ENCODE data around the gene SKI.
A peak's percentile ranks its signal among the peaks of the same experiment; 100 is the strongest.

The SKI gene

DNA sequence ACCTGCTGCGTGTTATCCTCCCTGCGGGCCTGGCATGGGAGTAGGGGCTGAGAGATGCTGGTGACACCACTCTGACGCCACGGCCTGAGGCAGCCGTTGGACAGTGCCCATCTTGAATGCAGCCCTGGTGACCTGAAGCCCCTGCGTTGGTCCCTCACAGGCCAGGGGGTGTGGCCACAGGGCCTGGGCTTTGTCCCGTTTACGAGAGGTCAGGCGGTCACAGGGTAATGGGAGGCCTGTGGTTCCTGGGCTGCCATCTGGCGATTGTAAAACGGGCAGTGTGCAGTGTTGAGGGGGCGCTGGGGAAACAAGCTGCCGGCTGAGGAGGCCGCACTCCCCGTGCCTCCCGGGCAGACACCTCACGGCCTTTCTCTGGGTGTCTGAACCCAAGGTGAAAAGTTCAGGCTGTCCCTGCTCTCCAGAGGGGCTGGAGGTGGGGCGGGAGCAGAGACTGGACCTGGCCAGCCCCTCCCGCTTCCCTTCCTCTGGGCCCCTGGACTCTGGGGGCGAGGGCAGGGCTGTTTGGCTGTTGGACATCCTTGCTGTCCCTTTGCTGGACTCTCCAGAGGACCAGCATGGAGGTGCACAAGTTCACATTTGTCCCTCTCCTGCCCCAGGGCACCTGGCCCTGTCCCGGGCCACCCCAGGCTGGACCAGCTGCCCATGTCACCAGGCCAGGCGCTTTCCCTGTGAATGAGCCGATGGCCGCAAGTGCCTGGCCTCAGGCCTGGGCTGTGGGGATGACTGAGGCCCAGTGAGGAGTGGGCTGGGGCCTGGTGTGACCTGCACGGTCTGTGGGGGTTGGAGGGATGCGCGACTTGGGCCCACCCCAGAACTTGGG, 42.4 kb downstream of the SKI start:
- H3K4me3 ChIP-seq (ENCODE audit: low read depth, low read length) = no peak overlapping the region
- no peak for DNase-seq (ENCODE audit: low read depth)

DNA sequence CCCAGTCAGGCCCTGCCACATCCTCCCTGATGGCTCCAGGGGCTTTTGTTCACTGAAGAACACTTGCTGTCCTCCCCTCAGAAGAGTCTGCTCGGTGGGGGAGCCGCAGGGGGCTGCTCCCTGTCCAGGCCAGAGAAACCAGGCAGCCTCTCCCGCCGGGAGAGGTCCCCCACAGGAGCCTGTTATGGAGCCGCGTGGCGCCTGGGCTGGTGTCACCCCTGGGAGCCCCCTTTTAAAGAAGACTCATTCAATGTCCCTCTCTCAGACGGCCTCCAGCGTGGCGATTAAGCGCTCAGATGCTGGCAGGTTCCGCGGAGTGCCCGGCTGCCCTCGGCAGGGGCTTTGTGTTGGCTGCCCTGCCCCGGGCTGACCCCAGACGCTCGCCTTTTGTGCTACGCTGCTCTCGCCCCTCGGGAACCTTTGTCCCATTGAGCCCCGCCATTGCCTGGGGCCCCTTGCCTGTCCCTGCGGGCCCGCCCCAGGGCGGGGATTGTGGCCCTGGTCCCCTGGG, 43.1 kb downstream of the SKI start:
- no peak overlapping the region for H3K4me3 ChIP-seq (ENCODE audit: low read depth, low read length)

DNA sequence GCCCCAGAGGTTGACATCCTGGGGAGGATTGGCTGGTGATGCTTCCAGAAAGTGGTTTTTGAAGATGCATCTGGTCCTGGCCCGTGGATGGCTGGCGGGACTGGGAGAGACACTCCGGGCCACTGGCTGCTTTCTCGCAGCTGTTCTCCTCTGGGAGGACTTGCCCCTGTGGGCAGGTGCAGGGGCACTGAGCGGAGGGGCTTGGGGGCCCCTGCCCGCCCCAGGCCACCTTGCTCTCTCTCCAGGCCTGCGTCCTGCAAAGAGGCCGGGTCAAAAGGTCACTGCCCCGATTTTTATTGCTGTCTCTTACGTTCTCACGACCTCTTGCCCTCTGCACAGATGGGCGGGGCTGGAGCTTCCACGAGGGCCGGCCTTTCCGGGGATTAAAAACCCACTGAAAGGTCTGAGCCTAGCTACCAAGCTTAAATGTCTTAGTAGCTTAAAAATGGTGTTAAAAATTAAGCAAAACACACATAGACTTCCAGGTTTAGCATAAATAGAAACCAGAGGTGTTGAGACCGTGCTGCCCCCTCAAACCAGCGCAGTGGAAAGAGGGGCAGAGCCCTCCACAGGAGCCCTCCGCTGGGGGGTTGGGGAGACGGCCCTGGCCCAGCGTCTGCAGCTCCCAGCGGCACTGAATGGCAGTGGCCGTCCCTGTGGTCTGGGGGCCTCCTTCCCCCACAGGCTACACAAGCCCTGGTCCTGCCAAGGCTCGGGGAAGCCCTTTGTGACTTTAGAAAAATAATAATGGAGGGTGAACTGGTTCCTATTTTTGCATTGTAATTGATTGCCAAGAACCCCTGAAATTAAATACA, 43.9 kb downstream of the SKI start:
- H3K4me3 ChIP-seq (ENCODE audit: low read depth, low read length) = no peak overlapping the region
- no peak for DNase-seq (ENCODE audit: low read depth)

More for the DNA sequence above, 43.1 kb downstream of the SKI start:
- no peak for DNase-seq (ENCODE audit: low read depth)

DNA sequence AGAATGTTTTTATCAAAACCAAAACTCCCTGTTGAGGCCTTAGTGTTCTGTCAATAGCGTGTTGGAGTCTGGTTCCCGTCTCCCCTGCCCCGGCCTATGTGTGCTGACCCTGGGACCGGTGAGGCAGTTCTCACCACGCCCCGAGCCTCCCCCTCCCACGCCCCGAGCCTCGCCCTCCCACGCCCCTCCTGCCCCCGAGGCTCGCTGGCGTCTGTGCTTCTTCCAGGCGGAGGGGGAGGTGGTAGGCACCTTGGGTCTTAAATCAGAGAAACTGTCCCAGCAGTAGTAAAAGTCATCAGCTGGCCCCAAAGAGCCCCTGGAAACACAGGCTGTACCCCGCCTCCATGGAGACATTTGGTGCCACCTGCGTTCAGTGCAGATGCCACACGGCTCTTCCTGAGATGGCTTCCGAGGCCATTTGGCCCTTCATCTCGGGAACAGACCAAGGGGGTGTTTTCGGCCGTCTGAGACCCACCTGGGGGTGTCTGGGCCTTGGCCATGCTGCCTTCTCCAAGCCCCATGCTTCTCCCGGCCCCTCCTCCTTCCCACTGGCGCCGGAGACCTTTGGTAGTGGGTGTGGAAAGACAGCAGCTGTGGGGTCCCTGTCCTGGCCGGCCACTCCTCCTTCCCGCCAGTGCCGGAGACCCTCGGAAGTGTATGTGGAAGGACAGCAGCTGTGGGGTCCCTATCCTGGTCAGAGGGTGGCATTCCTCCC, 44.7 kb downstream of the SKI start:
- H3K4me3 ChIP-seq (ENCODE audit: low read depth, low read length) = no peak overlapping the region
- DNase-seq (ENCODE audit: low read depth) = no peak

DNA sequence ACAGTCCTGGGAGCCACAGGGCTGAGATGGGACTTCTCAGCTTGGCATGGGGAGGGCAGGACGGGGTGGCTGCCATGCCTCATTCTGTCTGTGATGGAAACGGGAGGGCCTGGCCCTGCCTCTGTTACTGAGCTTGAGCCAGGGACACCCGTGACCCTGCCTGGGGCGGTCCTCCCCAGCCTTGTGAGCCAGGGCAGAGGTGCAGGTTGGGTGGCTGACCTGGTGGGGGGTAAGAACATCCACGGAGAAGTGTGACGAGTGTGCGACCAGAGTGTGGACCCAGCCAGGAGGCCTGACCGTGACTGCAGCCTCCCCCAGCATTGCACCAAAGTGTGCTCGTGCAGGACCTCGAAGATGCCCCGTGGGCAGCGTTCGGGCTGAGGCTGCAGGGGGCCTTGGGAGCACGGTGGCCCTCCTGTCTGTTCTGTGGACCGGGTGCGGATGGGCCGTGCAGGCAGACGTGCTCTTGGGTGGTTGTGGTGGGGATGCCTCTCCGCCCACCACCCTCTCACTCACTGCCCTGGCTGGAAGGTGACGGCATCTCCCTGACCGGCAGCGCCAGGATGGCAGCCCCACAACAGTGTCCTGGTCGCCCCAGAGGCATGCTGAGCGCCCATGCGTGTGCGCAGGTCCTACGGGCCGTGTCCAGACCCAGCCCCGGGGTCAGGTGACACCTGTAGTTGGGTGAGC, 45.4 kb downstream of the SKI start:
- no peak for DNase-seq (ENCODE audit: low read depth)
- no peak overlapping the region for H3K4me3 ChIP-seq (ENCODE audit: low read depth, low read length)

DNA sequence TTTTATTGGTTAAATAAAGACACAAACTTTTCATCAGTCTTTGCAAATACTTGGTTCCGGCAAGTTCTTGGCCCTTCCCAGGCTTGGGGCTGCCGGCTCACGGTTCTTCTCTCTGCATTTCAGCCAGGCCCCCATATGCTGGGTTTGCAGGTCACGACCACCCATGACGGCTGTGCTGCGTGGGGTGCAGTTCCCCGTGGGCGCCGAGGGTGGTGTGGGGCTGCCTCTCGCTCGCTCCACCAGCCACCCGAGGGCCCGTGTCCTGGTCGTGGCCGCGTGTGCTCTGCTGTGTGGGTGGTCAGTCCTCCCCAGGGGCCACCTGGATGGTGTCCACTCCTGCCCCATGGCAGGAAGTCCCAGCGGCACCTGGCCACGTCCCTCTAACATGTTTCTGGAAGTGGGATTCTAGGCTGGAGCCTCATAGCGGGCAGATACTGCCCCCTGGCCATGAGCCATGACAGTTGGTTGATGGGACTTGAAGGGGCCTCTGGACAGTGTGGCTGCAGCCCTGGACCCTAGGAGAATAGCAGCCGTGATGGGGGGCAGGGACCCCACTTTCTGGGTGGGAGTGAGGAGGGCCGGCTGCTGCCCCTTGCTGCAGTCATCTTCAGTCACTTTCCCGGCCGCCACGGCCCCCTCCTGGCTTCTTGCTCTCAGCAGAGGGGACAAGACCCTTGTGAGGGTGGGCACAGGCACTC, 46.3 kb downstream of the SKI start:
- H3K4me3 ChIP-seq (ENCODE audit: low read depth, low read length) = no peak overlapping the region
- DNase-seq (ENCODE audit: low read depth) = no peak

DNA sequence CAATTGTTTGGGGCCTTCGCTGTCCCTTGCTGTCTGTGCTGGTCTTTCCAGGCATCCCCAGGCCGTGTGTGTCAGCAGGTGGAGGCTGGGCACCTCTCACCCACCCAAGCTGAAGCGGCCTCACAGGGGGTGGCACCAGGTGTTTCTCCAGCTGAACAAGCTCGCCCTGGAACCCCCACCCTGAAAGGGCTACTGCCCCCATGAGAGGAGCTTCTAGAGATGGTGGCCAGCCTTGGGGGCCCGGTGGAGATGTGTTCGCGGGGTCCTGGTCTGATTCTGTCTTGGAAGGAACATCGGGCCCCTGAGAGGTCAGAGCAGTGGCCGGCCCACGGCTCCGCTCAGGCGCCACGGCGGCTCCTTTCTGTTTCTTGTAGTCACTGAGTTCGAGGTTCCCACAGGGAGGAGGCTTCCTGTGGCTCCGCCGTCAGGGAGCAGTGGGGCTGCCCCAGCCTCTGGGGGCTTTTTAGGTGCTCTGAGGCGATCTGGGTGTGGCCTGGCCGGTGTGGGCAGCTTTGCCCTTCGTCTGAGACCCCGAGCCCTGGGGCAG, 46.9 kb downstream of the SKI start:
- no peak overlapping the region for H3K4me3 ChIP-seq (ENCODE audit: low read depth, low read length)
- no peak for DNase-seq (ENCODE audit: low read depth)

DNA sequence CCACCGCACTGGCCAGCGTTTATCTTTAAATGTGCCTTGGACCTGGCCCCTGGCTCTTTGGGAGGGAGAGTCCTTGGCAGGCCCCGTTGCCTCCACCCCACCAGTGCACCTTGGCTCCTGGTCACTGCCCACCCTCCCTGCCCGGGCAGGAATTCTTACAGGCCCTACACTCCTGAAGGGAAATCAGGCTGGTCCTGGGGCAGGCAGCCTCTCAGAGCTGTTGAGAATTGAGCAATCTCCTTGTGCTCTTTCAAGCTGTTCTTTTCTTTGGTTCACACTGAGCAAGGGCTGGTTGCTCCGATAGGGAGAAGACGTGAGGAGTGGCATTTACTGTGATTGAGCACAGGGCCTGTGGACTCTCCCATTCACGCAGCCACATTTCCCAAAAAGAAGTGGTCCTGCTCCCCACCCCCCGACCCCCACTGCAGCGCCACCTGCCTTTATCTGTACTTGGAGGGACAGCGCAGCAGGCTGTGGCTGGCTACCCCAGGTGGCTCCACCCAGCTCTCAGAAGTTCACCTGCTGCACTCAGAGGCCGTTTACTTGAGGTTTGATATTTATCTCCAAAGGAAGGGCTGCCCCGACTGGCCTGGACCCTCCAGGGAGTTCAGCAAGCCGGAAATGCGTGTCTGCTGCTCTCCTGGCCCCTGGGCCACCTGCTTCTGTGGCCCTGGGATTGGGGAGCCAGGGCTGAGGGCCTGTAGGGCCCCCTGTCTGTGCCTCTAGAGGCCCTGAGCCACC, 47.8 kb downstream of the SKI start:
- no peak overlapping the region for H3K4me3 ChIP-seq (ENCODE audit: low read depth, low read length)
- no peak for DNase-seq (ENCODE audit: low read depth)

DNA sequence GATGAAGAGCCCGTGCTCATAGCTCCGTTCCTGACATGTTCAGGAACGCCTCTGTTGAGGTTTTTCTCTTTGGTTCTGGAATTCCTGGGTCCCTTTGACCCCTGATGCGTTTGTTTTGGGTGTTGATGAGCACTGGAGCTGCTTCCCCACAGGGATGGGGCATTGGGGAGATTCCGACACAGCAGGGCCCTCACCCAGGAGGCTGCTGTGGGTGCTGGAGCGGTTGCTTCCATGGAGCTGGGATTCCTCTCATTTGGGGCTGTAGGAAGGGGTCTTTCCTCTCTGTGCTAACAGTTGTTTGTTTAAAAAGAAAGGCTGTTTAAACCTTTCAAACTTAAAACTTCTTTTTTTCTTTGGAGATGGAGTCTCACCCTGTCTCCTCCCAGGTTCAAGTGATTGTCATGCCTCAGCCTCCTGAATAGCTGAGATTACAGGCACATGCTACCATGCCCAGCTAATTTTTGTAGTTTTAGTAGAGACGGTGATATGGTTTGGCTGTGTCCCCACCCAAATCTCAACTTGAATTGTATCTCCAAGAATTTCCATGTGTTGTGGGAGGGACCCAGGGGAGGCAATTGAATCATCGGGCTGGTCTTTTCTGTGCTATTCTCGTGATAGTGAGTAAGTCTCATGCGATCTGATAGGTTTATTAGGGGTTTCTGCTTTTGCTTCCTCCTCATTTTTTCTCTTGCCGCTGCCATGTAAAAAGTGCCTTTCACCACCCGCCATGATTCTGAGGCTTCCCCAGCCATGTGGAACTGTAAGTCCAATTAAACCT, 48.9 kb downstream of the SKI start:
- no peak overlapping the region for H3K4me3 ChIP-seq (ENCODE audit: low read depth, low read length)
- DNase-seq (ENCODE audit: low read depth) = no peak

DNA sequence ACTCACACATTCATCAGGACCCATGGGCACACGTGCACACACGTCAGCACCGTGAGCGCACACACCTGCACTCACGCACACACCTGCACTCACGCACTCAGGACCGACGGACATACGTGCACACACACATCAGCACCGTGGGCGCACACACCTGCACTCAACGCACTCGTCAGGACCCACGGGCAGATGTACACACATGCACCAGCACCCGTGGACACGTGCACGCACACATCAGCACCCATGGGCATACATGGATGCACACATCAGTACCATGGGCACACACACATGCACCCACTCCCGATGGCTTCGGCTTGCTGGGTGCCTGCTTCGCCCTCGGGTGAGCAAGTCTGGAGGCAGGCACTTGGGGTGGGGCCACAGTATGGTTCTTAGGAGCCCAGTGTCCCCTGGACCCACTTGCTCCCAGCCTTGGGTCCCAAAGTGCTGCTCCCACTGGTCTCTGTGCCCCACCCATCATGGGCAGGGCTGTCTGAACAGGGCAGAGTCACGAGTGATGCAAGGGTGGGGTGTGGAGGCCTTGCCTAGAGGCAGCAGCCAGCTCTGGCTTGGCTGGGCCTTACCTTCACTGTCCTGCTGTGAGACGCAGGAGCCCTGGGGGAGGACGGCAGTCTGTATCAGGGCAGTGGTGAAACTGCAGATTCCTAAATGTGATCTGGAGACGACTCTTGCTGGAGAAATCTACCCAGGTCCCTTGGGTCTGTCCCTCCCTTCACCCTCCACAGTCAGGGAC, 49.8 kb downstream of the SKI start:
- no peak for DNase-seq (ENCODE audit: low read depth)
- no peak overlapping the region for H3K4me3 ChIP-seq (ENCODE audit: low read depth, low read length)

DNA sequence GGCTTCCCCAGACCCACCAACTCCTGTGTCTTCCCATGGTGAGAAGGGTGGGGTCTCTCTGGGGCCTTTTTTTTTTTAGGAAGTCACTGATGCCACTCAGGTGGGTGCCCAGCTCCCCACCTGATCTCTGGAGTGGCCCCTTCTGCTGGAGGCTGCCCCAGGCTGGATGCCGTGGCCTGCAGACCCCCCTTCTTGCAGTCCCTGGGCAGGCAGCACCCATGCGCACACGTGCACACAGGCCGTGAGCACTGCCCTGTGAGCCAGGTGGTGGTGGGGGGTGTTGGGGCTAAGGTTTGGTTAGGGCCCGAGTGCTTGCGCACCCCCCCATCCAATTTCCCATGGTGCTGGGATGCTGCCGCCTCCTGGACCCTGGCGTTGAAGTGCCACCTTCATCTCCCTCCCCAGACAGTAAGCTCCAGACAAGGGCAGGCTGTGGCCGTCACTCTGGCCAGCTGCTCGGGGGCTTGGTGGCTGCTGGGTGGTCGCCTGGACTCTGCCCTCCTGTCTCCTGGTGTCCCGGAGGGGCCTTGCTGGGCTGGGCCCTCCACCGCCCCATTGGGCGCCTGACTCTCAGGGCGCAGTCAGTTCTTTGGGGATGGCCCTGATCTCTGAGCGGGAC, 50.6 kb downstream of the SKI start:
- H3K4me3 ChIP-seq (ENCODE audit: low read depth, low read length) = no peak overlapping the region
- no peak for DNase-seq (ENCODE audit: low read depth)

DNA sequence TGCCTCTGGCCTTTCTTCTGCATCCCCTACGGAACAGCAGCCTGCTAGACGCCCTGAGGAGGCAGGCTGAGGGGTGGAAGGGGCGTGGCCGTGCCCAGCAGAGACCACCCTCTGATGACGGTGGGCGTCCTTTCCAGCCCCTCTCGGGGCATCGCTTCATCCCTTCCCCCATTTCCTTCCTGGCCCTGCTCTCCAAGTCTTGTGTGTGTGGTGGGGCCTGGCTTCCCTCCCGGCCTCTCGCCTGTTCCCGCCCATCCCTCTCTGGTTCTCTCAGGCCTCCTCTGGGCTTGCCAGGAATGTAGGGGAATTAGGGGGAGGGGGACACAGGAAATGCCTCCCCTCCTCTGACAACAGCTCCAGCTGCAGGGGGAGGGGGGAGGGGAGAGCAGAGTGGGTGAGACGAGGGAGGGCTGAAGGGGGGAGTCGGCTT, 51.1 kb downstream of the SKI start:
- no peak overlapping the region for H3K4me3 ChIP-seq (ENCODE audit: low read depth, low read length)
- peak; percentile 91 for DNase-seq (ENCODE audit: low read depth)

DNA sequence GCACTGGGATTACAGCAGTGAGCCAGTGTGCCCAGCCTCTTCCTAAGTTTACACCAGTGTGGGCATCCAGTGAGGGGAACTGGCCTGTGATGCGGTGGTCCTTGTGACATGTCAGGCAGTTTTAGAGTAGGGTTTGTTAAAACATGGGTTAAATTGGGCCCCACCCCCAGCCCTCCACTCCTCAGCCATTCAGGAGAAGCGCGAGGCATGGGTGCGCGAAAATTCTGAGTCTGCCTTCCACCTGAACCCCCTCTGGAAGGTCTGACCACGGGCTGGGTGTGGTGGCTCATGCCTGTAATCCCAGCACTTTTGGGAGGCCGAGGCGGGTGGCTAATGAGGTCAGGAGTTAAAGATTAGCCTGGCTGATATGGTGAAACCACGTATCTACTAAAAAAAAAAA, 51.7 kb downstream of the SKI start:
- no peak overlapping the region for H3K4me3 ChIP-seq (ENCODE audit: low read depth, low read length)
- DNase-seq (ENCODE audit: low read depth) = no peak

DNA sequence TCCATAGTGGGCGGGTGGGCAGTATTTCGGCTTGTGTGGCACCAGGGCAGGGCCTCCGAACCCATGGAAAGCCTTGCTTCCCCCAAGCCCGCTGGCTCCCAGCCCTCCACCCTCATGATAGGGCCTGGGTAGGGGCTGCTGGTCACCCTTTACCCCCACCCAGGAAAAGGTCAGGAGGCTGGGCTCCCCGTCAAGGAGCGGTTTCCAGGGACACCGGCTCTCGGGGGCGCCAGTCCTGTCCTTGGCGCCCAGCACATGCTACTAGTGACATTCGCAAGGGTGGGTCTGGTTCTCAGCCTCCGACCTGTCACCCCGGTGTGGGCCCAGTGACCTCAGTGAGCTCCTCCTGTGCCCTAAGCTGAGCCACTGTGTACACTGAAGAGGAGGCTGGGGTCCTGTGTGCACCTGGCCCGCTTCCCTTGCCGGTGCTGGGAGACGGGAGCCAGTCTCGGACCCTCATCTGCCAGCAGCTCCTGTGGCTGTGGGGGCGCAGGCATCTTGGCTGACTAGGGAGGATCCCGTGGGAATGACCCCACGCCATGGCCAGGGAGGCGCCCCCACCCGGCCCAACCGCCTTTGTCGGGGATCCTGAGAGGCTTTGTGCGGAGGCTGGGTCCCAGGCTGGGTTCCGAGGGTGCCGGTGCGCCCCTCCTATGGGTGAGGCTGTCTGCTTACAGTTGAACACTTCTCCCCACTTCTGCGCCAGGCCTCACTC, 54.6 kb downstream of the SKI start:
- DNase-seq (ENCODE audit: low read depth) = no peak
- no peak overlapping the region for H3K4me3 ChIP-seq (ENCODE audit: low read depth, low read length)

DNA sequence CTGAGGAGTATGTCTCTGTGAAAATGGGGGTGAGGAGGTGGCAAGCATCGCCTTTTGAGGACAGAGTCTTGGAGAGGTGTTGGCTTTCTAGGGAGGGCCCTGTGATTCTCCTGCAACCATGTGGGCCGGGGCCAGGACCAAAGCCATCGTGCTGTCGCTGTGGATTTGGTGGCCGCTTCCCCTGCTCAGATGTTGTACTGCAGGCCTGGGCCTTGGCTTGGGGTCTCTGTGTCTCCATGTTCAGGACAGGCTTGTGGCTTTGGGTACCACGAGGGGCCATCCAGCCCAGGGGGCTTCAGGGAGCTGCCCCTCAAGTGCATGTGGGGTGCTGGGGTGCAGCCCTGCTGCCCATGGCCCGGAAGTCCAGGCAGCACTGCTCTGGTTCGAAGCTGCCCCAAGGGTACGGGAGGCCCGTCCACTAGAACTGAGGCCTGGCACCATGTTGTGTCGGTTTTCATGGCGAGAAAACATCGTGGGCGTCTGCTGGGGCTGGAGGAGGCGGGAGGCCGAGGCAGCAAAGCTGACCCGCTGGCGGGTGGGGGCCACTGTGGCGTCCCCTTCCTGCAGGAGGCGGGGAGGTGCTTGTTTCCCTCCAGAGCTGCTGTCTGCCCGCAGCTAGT, 55.4 kb downstream of the SKI start:
- DNase-seq (ENCODE audit: low read depth) = no peak

More for the DNA sequence above, 55.4 kb downstream of the SKI start:
- H3K4me3 ChIP-seq (ENCODE audit: low read depth, low read length) = no peak overlapping the region
